SK-N-MC (cell line): ENCODE data around the gene SEPTIN8.

Source experiments
- EZH2 ChIP-seq: fragments of 200-600 bp; sonication (generic); IDR thresholded peaks from one replicate; pipeline ENCODE4 v1.6.1; 2017; ENCODE audit warnings: antibody characterized with exemption
- POLR2AphosphoS5 ChIP-seq: IDR thresholded peaks from 2 replicates; pipeline ENCODE4 v1.6.1; 2012; ENCODE audit warnings: mild to moderate bottlenecking, low read depth, low read length, borderline replicate concordance

DNA sequence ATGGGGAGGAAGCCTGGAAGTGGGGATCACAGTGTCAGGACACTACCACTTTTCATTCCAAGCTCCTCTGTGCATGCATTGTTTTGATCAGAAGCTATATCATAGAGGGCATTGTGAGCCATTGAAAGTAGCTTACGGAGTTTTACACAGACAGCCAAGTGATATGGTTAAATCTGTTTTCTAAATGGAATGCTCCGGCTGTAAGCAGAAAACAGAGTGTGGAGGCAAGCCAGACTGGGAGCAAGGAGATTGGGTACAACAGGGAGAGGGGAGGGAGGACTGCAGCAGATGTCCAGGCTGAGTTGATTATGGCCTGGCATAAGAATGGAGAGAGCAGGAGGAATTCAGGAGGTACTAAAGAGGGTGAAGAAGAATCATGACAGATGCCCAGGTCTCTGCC lies 20.6 kb upstream of the SEPTIN8 start:
- no peak for TF ChIP-seq EZH2
- TF ChIP-seq POLR2AphosphoS5 = no peak
